HS-27A (cell line): ENCODE measurements around the gene KANK4.

Source experiments
- DNase-seq: peaks from one replicate; pipeline ENCODE4 v3.0.0-alpha.2; 2012; ENCODE audit warnings: low read depth, missing footprints

Gene KANK4

GRCh38 chr1:62304975-62305374 lies 14.3 kb downstream of the KANK4 start:
- no peak for DNase-seq

- DNase-seq = no peak
These were observed 14.7 kb downstream of the KANK4 start for GRCh38 chr1:62304515-62304914.

GRCh38 chr1:62301726-62302390 lies 17.4 kb downstream of the KANK4 start:
- no peak for DNase-seq

- DNase-seq = no peak
These were observed 19.6 kb downstream of the KANK4 start for GRCh38 chr1:62299426-62300200.

GRCh38 chr1:62295921-62296491 lies 23.2 kb downstream of the KANK4 start:
- peak; percentile 27 for DNase-seq

- DNase-seq = no peak
These were observed 25.0 kb downstream of the KANK4 start for GRCh38 chr1:62294261-62294660.

GRCh38 chr1:62288662-62289061 lies 30.6 kb downstream of the KANK4 start:
- no peak for DNase-seq

- no peak for DNase-seq
These were observed 31.0 kb downstream of the KANK4 start for GRCh38 chr1:62288224-62288623.

GRCh38 chr1:62286786-62287224 lies 32.4 kb downstream of the KANK4 start:
- no peak for DNase-seq

- no peak for DNase-seq
These were observed 33.0 kb downstream of the KANK4 start for GRCh38 chr1:62285984-62286785.

- DNase-seq = no peak
These were observed 33.8 kb downstream of the KANK4 start for GRCh38 chr1:62285440-62285839.

- no peak for DNase-seq
These were observed 35.2 kb downstream of the KANK4 start for GRCh38 chr1:62283986-62284385.

- no peak for DNase-seq
These were observed 36.1 kb downstream of the KANK4 start for GRCh38 chr1:62282909-62283755.

GRCh38 chr1:62281922-62282555 lies 37.2 kb downstream of the KANK4 start:
- DNase-seq = no peak

- no peak for DNase-seq
These were observed 38.2 kb downstream of the KANK4 start for GRCh38 chr1:62280960-62281465.

- no peak for DNase-seq
These were observed 39.1 kb downstream of the KANK4 start for GRCh38 chr1:62280150-62280549.

- no peak for DNase-seq
These were observed 42.4 kb downstream of the KANK4 start for GRCh38 chr1:62276791-62277190.

- DNase-seq = no peak
These were observed 44.4 kb downstream of the KANK4 start for GRCh38 chr1:62274496-62275485.

GRCh38 chr1:62273953-62274352 lies 45.3 kb downstream of the KANK4 start:
- DNase-seq = no peak
